ENCODE data around the gene HBA1.
A peak's percentile ranks its signal among the peaks of the same experiment; 100 is the strongest.

HBA1 gene

DNA sequence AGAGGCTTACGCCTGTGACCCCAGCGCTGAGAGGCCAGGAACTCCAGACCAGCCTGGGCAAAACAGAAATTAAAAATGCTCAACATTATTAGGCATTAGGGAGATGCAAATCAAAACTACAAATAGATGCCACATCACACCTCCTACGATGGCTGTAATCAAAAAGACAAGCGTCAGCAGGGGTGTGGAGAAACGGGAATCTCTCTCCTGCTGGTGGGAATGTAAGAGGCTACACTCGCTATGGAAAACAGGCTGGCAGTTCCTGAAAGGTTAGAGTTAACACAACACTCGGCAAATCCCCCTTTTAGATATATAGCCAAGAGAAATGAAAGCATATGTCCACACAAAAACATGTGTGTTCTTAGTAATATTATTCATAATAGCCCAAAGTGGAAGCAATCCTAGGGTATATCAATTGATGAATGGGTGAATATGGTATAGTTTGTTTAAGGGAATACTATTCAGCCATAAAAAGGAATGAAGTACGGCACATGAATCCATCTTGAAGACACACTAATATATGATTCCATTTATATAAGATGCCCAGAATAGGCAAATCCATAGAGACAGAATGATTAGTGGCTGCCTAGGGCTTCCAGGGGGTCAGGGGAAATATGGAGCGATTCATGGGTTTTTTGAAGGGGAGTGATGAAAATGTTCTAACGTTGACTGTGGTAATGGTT is 36.2 kb upstream of the HBA1 start:
- ChIA-PET CTCF (interaction anchor here (0.9 kb wide), 1 partner anchor 11 kb away, joined by 3 read pairs; no protein-coding TSS in a partner anchor), POLR2A (no interaction called here)

DNA sequence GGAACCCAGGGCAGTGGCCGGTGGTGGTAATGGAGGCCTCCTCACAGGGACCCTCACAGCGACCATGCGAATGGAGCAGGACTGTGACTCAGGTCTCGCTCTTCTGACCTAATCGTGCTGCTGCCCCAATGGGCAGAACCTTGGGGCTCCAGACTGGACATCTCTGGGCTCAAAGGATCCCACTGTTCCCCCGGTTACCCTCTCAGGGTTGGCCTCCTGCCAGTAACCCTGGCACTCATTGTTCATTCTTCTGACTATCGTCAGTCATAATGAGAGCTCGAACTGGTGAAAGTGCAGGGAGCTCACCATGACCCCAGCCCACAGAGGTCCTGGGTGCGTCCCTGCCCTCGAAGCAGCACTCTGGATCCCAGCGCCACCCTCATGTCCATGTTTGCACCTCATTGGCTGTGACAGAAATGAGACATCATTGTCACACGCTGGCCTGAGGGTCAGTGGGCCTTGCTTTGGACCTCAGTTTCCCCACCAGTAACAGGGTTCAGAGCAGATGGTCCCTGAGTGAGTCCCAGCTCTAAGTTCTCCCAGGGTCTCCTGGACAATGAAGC is 34.0 kb upstream of the HBA1 start:
- Histone ChIP-seq H3K36me3 (ENCODE audit: control insufficient read depth in 4 of 4, insufficient read depth in 4 of 4, low read length in 3 of 4) (no peaks in the 10 kb centered on the region), H3K9me3 (ENCODE audit: control extremely low read depth in 1 of 5, control insufficient read depth in 4 of 5, insufficient read depth in 2 of 5, low read depth in 1 of 5, low read length in 4 of 5) (no peaks in the 10 kb centered on the region), H3K27me3 (replicated peaks in 2 of 5; ENCODE audit: control insufficient read depth in 4 of 5, insufficient read depth in 5 of 5, low read length in 4 of 5) (peaks cover 0 to 2% (median 0%) of the 10 kb centered on the region in 5 experiments), H3K27ac (ENCODE audit: insufficient read depth in 1 of 2, low read depth in 1 of 2, low read length in 2 of 2, poor library complexity in 1 of 2, severe bottlenecking in 2 of 2) (peak overlapping the region in 1 of 2 experiments; percentile 36), H3K4me3 (ENCODE audit: control insufficient read depth in 1 of 7, extremely low read depth in 1 of 7, insufficient read depth in 4 of 7, low read depth in 2 of 7, low read length in 6 of 7) (no peak overlapping the region), H3K4me1 (ENCODE audit: control extremely low read depth in 1 of 4, control insufficient read depth in 4 of 4, insufficient read depth in 4 of 4, low read length in 3 of 4) (peaks cover 2 to 5% (median 3%) of the 10 kb centered on the region in 4 experiments)
- ChIA-PET CTCF (interaction anchor here (1.0 kb wide), 1 partner anchor 38 kb away, joined by 3 read pairs; the partner anchor contains the start of gene HBQ1), POLR2A (no interaction called here)
- DNase-seq, result no peak
- 89% methylated on average over 12 of the region's 12 CpGs for WGBS (ENCODE audit: insufficient coverage)

More for the DNA sequence above, 36.2 kb upstream of the HBA1 start:
- no peak for DNase-seq
- Histone ChIP-seq H3K27ac (ENCODE audit: insufficient read depth in 1 of 2, low read depth in 1 of 2, low read length in 2 of 2, poor library complexity in 1 of 2, severe bottlenecking in 2 of 2) (no peak overlapping the region), H3K4me3 (ENCODE audit: control insufficient read depth in 1 of 7, extremely low read depth in 1 of 7, insufficient read depth in 4 of 7, low read depth in 2 of 7, low read length in 6 of 7) (no peak overlapping the region), H3K27me3 (replicated peaks in 2 of 5; ENCODE audit: control insufficient read depth in 4 of 5, insufficient read depth in 5 of 5, low read length in 4 of 5) (peaks cover 0 to 2% (median 0%) of the 10 kb centered on the region in 5 experiments), H3K4me1 (ENCODE audit: control extremely low read depth in 1 of 4, control insufficient read depth in 4 of 4, insufficient read depth in 4 of 4, low read length in 3 of 4) (peaks cover 3 to 9% (median 7%) of the 10 kb centered on the region in 4 experiments), H3K9me3 (ENCODE audit: control extremely low read depth in 1 of 5, control insufficient read depth in 4 of 5, insufficient read depth in 2 of 5, low read depth in 1 of 5, low read length in 4 of 5) (no peaks in the 10 kb centered on the region), H3K36me3 (ENCODE audit: control insufficient read depth in 4 of 4, insufficient read depth in 4 of 4, low read length in 3 of 4) (no peaks in the 10 kb centered on the region)
- 95% methylated on average over 7 of the region's 10 CpGs for WGBS (ENCODE audit: insufficient coverage)

DNA sequence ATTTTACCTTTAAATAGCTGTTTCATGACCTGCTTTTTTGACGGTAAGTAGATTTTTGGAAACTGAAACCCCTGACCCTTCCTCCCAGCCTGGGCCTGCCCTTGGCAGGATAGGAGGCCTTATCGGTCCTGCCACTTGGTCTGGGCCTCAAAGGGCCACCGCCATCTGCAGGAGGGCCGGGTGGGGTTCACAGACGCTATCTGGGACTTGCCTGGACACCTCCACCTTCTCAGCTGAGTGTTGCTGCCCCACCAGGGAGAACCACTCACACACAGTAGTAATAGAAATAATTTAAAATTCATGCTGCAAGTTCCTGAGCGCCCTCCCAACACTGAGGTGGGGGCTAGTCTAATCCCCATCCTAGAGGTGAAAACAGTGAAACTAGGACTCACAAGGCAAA is 33.4 kb upstream of the HBA1 start:
- peaks cover 0 to 2% (median 0%) of the 10 kb centered on the region in 4 experiments for H3K4me1 ChIP-seq (ENCODE audit: control extremely low read depth in 1 of 4, control insufficient read depth in 4 of 4, insufficient read depth in 4 of 4, low read length in 3 of 4)
- peak overlapping the region in 1 of 2 experiments; percentile 36 for H3K27ac ChIP-seq (ENCODE audit: insufficient read depth in 1 of 2, low read depth in 1 of 2, low read length in 2 of 2, poor library complexity in 1 of 2, severe bottlenecking in 2 of 2)
- CTCF ChIA-PET, result interaction anchor here (1.0 kb wide), 1 partner anchor 37 kb away, joined by 3 read pairs; the partner anchor contains the start of gene HBQ1
- no peak overlapping the region for H3K4me3 ChIP-seq (ENCODE audit: control insufficient read depth in 1 of 7, extremely low read depth in 1 of 7, insufficient read depth in 4 of 7, low read depth in 2 of 7, low read length in 6 of 7)
- DNase-seq, result no peak
- H3K36me3 ChIP-seq (ENCODE audit: control insufficient read depth in 4 of 4, insufficient read depth in 4 of 4, low read length in 3 of 4), result no peaks in the 10 kb centered on the region
- 92% methylated on average over 6 of the region's 6 CpGs for WGBS (ENCODE audit: insufficient coverage)
- peaks cover 0 to 2% (median 0%) of the 10 kb centered on the region in 5 experiments for H3K27me3 ChIP-seq (replicated peaks in 2 of 5; ENCODE audit: control insufficient read depth in 4 of 5, insufficient read depth in 5 of 5, low read length in 4 of 5)
- POLR2A ChIA-PET, result no interaction called here
- H3K9me3 ChIP-seq (ENCODE audit: control extremely low read depth in 1 of 5, control insufficient read depth in 4 of 5, insufficient read depth in 2 of 5, low read depth in 1 of 5, low read length in 4 of 5), result no peaks in the 10 kb centered on the region

DNA sequence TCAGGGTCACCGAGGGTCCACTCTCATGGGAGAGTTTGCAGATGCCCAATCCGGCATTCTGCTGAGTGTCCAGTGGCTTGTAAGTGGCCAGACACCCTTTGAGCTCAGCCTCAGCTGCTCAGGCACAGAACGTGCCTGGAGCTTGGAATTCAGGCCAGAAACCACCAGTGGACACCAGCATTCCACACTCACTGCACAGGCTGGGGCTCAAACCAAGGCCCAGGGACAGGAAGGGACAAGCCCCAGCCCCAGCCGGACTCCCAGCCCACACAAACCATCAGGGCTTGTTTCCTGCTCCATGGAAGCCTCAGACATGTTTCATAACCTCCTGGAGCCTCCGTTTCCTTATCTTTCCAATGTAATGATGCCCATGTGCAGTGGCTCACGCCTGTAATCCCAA is 33.0 kb upstream of the HBA1 start:
- Histone ChIP-seq H3K27me3 (replicated peaks in 2 of 5; ENCODE audit: control insufficient read depth in 4 of 5, insufficient read depth in 5 of 5, low read length in 4 of 5) (peaks cover 0 to 2% (median under 1%) of the 10 kb centered on the region in 5 experiments), H3K36me3 (ENCODE audit: control insufficient read depth in 4 of 4, insufficient read depth in 4 of 4, low read length in 3 of 4) (no peaks in the 10 kb centered on the region), H3K27ac (ENCODE audit: insufficient read depth in 1 of 2, low read depth in 1 of 2, low read length in 2 of 2, poor library complexity in 1 of 2, severe bottlenecking in 2 of 2) (peak overlapping the region in 1 of 2 experiments; percentile 36), H3K4me1 (ENCODE audit: control extremely low read depth in 1 of 4, control insufficient read depth in 4 of 4, insufficient read depth in 4 of 4, low read length in 3 of 4) (peaks cover 0 to 2% (median 0%) of the 10 kb centered on the region in 4 experiments), H3K4me3 (ENCODE audit: control insufficient read depth in 1 of 7, extremely low read depth in 1 of 7, insufficient read depth in 4 of 7, low read depth in 2 of 7, low read length in 6 of 7) (no peak overlapping the region), H3K9me3 (ENCODE audit: control extremely low read depth in 1 of 5, control insufficient read depth in 4 of 5, insufficient read depth in 2 of 5, low read depth in 1 of 5, low read length in 4 of 5) (no peaks in the 10 kb centered on the region)
- 90% methylated on average over 6 of the region's 6 CpGs for WGBS (ENCODE audit: insufficient coverage)
- POLR2A ChIA-PET, result no interaction called here
- CTCF ChIA-PET, result interaction anchor here (1.0 kb wide), 1 partner anchor 37 kb away, joined by 3 read pairs; the partner anchor contains the start of gene HBQ1
- DNase-seq, result no peak

DNA sequence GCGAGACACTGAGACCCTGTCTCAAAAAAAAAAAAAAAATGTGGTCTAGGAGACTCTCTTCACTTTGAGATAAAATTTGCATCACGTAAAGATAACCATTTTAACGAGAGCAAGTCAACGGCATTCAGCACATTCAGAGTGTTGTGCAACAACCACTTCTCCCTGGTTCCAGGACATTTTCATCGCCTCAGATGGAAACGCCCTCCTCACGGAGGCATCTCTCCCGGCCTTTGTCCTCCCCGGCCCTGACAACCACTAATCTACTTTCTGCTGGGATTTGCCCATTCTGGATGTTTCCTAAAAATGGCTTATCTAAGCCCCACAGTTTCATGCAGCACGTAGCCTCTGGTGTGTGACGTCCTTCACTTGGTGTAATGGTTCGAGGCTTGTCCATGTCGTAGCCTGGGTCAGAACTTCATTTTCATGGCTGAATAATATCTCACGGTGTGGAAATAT is 31.7 kb upstream of the HBA1 start:
- ChIA-PET CTCF (no interaction called here), POLR2A (interaction anchor here (0.6 kb wide), 1 partner anchor 83 kb away, joined by 6 read pairs; no protein-coding TSS in a partner anchor)
- H3K36me3 ChIP-seq (ENCODE audit: control insufficient read depth in 4 of 4, insufficient read depth in 4 of 4, low read length in 3 of 4), result no peaks in the 10 kb centered on the region
- no peaks in the 10 kb centered on the region for H3K9me3 ChIP-seq (ENCODE audit: control extremely low read depth in 1 of 5, control insufficient read depth in 4 of 5, insufficient read depth in 2 of 5, low read depth in 1 of 5, low read length in 4 of 5)
- H3K27ac ChIP-seq (ENCODE audit: insufficient read depth in 1 of 2, low read depth in 1 of 2, low read length in 2 of 2, poor library complexity in 1 of 2, severe bottlenecking in 2 of 2), result no peak overlapping the region
- 93% methylated on average over 14 of the region's 14 CpGs for WGBS (ENCODE audit: insufficient coverage)
- no peak for DNase-seq
- no peak overlapping the region for H3K4me3 ChIP-seq (ENCODE audit: control insufficient read depth in 1 of 7, extremely low read depth in 1 of 7, insufficient read depth in 4 of 7, low read depth in 2 of 7, low read length in 6 of 7)
- peaks cover 0 to 9% (median 7%) of the 10 kb centered on the region in 5 experiments for H3K27me3 ChIP-seq (replicated peaks in 2 of 5; ENCODE audit: control insufficient read depth in 4 of 5, insufficient read depth in 5 of 5, low read length in 4 of 5)
- H3K4me1 ChIP-seq (ENCODE audit: control extremely low read depth in 1 of 4, control insufficient read depth in 4 of 4, insufficient read depth in 4 of 4, low read length in 3 of 4), result no peaks in the 10 kb centered on the region

DNA sequence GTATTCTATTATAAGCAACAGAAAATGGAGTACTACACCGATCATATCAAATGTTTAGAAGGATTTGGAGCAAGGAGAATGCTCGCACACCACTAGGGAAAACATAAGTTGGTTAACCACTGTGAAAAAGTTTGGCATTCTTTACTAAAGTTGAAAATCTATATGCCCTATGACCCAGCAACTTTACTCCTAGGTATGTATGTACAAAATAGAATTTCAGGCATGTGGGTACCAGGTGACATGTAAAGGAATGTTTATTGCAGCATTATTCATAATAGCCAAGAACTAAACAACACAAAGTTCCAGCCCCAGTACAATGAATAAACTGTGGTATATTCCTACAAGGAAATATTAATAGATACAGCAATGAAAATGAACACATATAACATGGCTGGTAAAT is 29.8 kb upstream of the HBA1 start:
- ChIA-PET POLR2A (no interaction called here), CTCF (no interaction called here)
- H3K36me3 ChIP-seq (ENCODE audit: control insufficient read depth in 4 of 4, insufficient read depth in 4 of 4, low read length in 3 of 4), result no peaks in the 10 kb centered on the region
- WGBS (ENCODE audit: insufficient coverage), result no CpG with 5 or more reads among the region's 2 CpGs
- peaks cover 0 to 16% (median 9%) of the 10 kb centered on the region in 5 experiments for H3K27me3 ChIP-seq (replicated peaks in 2 of 5; ENCODE audit: control insufficient read depth in 4 of 5, insufficient read depth in 5 of 5, low read length in 4 of 5)
- H3K4me1 ChIP-seq (ENCODE audit: control extremely low read depth in 1 of 4, control insufficient read depth in 4 of 4, insufficient read depth in 4 of 4, low read length in 3 of 4), result no peaks in the 10 kb centered on the region
- no peak overlapping the region for H3K4me3 ChIP-seq (ENCODE audit: control insufficient read depth in 1 of 7, extremely low read depth in 1 of 7, insufficient read depth in 4 of 7, low read depth in 2 of 7, low read length in 6 of 7)
- no peaks in the 10 kb centered on the region for H3K9me3 ChIP-seq (ENCODE audit: control extremely low read depth in 1 of 5, control insufficient read depth in 4 of 5, insufficient read depth in 2 of 5, low read depth in 1 of 5, low read length in 4 of 5)
- DNase-seq, result no peak
- no peak overlapping the region for H3K27ac ChIP-seq (ENCODE audit: insufficient read depth in 1 of 2, low read depth in 1 of 2, low read length in 2 of 2, poor library complexity in 1 of 2, severe bottlenecking in 2 of 2)

All from common myeloid progenitor, CD34-positive (primary cell).